Midbrain (tissue), 1 donor: Measurements from ENCODE around the gene ADARB2.
"Not testable (repeated sequence)": the region's sequence is repeated elsewhere in the genome, so short reads cannot be mapped to it uniquely, and the experiment has no call there.

Source experiments
- DNase-seq: peaks from one replicate; lab custom pipeline; 2025; lab: John Stamatoyannopoulos, UW

The ADARB2 gene

GRCh38 chr10:1170867-1171180, 566.5 kb downstream of the ADARB2 start:
- no peak for DNase-seq

- DNase-seq: no peak
Observed at GRCh38 chr10:1169981-1170866, 567.1 kb downstream of the ADARB2 start.

GRCh38 chr10:1169186-1169885, 568.0 kb downstream of the ADARB2 start:
- no peak for DNase-seq

GRCh38 chr10:1168763-1169162, 568.6 kb downstream of the ADARB2 start:
- no peak for DNase-seq

- no peak for DNase-seq
Observed at GRCh38 chr10:1166828-1167275, 570.5 kb downstream of the ADARB2 start.

- no peak for DNase-seq
Observed at GRCh38 chr10:1166101-1166827, 571.1 kb downstream of the ADARB2 start.

- no peak for DNase-seq
Observed at GRCh38 chr10:1163831-1164230, 573.5 kb downstream of the ADARB2 start.

GRCh38 chr10:1163204-1163660, 574.1 kb downstream of the ADARB2 start:
- no peak for DNase-seq

GRCh38 chr10:1162481-1163203, 574.7 kb downstream of the ADARB2 start:
- DNase-seq: no peak

- DNase-seq: not testable (repeated sequence)
Observed at GRCh38 chr10:1161315-1161673, 576.0 kb downstream of the ADARB2 start.

- no peak for DNase-seq
Observed at GRCh38 chr10:1160561-1161314, 576.6 kb downstream of the ADARB2 start.

GRCh38 chr10:1159131-1160061, 577.9 kb downstream of the ADARB2 start:
- no peak for DNase-seq

GRCh38 chr10:1158536-1158935, 578.8 kb downstream of the ADARB2 start:
- not testable (repeated sequence) for DNase-seq

- DNase-seq: no peak
Observed at GRCh38 chr10:1158066-1158465, 579.3 kb downstream of the ADARB2 start.

- no peak for DNase-seq
Observed at GRCh38 chr10:1157615-1157933, 579.8 kb downstream of the ADARB2 start.

- DNase-seq: no peak
Observed at GRCh38 chr10:1156921-1157614, 580.3 kb downstream of the ADARB2 start.

- DNase-seq: no peak
Observed at GRCh38 chr10:1156616-1156886, 580.8 kb downstream of the ADARB2 start.

GRCh38 chr10:1155791-1156615, 581.3 kb downstream of the ADARB2 start:
- DNase-seq: no peak
